HG03066 (cell line): ENCODE results near the gene LRSAM1.

Source experiments
- ATAC-seq: cut with Tn5 transposase; IDR thresholded peaks from one replicate; pipeline ENCODE4 v1.9.1; 2021; ENCODE audit warnings: low read depth; ENCODE audit not compliant: unreplicated experiment

The LRSAM1 gene

DNA sequence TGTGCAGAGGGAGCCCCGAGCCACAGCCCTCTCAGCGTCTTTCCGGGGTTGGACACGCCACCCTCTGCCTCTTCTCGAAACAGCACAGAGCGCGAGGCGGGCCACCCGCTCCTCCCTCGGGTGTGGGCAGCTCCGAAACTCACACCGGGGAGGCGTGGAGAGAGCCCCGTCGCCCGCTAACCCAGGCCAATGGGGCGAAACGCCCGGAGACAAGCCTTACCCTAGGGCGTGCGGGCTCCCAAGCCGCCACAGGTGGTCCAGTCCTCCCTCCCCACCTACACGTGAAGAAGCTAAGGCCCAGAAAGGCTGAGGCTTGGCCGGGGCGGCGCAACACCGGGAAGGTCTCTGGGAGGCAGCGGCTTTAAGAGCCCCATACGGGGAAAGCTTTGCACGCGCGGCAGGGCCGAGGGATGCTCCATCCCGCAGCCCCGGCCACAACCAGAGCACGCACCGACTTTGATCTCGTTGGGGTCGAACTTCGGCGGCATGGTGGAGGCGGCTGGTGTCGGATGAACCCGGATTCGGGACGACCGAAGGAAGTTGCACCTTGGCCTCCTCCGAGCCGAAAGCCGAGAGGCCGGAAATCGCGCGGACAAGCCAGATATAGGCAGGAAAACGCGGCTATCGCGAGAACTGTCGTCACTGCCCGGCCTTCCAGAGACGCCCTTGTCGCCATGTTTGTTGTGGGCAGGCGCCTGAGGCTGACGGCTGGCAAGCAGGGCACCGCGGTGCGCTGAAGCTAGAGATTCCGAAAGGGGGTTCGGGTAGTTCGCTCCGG lies at the start of gene LRSAM1, which contains the start of gene RPL12:
LRSAM1 (plus strand) TSS at position 681 of the 778 bp plus-strand sequence. CDS start 3,018 bp downstream, outside the sequence.
RPL12 (minus strand) TSS at position 577 of the 778 bp plus-strand sequence; CDS start at position 488, 89 bp downstream.
- peak; percentile 71 for ATAC-seq

DNA sequence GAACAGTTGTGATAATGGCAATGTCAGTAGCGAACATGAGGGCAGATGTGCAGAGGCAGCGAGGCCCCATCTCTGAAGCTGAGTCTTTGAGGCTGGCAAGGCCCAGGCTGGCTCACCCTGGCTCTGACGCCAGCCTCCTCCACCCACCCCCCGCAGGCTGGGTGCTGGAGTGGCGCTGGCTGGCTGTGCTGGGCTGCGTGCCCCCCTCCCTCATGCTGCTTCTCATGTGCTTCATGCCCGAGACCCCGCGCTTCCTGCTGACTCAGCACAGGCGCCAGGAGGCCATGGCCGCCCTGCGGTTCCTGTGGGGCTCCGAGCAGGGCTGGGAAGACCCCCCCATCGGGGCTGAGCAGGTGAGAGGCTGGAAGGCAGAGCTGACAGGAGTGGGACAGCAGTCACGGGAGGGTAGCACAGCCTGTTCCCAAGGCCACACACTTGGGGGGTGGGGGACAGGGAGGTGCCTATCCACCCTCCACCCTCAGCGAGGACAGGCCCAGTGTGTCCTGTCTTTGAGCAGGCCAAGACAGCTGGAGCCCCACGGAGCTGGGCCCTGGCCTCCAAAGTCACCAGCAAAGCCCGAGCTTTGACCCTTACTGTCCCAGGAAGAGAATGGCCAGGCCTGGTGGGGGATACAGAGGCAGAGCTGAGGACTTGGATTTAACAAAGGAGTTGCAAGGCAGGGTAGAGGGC lies 48.8 kb upstream of the LRSAM1 start:
- ATAC-seq: no peak

DNA sequence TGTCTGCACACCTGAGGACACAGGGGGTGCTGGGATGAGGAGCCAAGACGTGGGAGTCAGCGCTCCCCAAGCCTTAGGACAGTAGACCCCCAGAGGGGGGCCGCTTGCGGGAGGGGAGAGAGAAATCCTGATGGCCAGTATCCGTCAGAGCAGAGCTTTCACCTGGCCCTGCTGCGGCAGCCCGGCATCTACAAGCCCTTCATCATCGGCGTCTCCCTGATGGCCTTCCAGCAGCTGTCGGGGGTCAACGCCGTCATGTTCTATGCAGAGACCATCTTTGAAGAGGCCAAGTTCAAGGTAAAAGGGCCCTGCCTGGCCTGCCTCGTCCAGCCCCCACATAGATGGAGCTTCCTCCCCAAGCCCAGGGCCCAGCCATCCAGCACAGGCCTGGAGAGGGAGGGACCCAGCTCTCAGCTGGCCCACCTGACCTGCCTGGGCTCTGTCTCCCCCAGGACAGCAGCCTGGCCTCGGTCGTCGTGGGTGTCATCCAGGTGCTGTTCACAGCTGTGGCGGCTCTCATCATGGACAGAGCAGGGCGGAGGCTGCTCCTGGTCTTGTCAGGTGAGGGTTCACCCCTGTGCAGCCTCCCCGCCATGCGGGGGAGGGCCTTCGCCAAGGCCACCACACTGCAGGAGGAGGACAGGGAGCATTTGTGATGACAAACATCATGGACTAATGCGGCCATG lies 47.7 kb upstream of the LRSAM1 start:
- no peak for ATAC-seq

DNA sequence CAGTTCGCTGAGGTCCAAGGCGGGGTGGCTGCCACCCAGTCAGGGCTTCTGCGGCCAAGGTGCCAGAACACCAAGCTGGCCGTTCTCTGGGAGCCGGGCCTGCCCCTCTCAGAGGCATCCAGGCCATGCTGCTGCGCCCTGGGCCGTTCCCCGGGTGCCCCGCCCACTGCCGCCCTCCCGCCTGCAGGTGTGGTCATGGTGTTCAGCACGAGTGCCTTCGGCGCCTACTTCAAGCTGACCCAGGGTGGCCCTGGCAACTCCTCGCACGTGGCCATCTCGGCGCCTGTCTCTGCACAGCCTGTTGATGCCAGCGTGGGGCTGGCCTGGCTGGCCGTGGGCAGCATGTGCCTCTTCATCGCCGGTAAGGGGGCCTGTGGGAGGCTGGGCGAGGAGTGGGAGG lies 46.7 kb upstream of the LRSAM1 start:
- no peak for ATAC-seq

DNA sequence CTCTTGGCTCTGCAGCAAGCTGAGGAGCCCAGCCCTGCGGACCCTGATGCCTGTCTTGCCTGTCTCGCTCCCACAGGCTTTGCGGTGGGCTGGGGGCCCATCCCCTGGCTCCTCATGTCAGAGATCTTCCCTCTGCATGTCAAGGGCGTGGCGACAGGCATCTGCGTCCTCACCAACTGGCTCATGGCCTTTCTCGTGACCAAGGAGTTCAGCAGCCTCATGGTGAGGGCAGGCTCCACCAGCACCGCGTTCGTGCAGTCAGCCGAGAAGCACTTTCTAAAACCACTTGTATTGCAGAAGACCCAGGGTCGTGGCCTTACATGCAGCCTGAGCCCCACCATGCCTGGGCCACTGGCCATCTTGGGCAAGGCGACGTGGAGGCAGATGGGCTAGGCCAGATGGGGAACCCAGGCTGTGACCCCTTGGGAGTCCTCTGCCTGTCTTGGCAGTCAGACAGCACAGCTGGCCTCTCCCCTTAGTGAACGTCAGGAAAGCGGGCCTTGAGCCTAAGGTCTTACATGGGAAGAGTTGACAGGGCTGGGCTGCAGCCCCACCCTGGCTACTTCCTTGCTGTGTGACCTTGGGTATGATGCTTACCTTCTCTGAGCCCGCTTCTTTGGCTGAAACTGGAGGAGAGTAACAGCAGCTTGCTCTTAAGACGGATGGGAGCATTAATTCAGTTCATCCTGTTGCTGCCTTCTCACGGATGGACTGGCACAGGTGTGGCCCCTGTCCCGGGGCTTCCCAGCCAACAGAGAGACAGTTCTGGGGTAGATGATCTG lies 45.8 kb upstream of the LRSAM1 start:
- no peak for ATAC-seq

DNA sequence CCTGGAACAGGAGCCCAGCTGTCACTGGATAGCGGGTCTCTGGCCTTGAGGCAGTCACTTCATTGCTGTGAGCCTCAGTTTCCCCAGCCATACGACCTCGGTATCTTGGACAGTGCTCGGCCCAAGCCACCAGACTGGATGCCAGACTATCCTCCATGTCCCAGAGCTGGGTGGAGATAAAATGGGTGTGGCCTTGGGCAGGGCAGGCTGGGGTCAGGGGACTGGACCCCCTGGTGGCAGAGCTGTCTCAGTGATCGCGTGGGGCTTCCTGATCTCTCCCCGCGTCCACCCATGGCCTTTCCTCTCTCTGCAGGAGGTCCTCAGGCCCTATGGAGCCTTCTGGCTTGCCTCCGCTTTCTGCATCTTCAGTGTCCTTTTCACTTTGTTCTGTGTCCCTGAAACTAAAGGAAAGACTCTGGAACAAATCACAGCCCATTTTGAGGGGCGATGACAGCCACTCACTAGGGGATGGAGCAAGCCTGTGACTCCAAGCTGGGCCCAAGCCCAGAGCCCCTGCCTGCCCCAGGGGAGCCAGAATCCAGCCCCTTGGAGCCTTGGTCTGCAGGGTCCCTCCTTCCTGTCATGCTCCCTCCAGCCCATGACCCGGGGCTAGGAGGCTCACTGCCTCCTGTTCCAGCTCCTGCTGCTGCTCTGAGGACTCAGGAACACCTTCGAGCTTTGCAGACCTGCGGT lies 44.4 kb upstream of the LRSAM1 start:
- ATAC-seq: no peak

DNA sequence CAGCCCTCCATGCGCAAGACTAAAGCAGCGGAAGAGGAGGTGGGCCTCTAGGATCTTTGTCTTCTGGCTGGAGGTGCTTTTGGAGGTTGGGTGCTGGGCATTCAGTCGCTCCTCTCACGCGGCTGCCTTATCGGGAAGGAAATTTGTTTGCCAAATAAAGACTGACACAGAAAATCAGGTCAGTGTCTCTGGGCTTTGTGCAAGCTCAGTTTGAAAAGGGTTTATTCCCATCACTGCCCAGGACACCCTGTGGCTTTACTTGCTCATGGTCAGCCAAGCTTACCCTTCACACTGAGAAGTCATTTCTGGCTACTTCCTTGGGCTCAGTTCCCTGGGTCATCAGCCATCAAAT lies 43.8 kb upstream of the LRSAM1 start:
- no peak for ATAC-seq

DNA sequence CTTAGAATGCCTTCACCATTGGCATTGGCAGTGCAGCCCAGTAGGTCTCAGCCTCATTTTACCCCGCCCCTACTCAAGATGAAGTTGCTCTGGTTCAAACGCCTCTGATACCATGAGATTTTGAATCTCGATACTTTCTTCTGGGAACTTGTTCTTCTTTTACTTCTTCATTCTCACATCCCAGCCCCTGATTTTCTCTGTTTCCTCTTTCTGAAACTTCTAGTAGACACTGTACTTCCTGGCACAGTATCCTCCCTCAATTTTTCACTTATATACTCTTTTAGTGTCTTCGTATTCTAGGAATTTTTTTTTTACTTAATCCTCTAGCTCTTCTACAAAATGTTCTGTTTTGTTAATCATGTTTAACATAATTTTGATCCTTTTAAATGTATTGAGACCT lies 40.2 kb upstream of the LRSAM1 start:
- no peak for ATAC-seq

DNA sequence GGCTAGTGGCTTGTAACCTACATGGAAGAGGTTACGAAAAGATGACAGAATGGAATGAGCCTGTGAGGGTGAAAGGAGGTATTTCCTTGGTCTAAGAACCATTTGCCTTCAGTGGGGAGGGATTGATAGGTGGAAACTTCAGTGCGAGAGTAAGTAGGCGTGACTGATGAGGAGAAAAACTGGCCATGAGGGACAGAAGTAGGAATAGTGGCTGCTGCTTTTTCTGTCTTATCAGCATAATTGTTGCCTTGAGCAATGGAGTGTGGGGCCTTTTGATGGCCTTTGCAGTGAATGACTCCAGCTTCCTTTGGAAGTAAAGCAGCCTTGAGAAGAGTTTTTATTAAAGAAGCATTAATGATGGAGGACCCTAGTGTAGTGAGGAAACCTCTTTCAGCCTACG lies 36.2 kb upstream of the LRSAM1 start:
- ATAC-seq: no peak

DNA sequence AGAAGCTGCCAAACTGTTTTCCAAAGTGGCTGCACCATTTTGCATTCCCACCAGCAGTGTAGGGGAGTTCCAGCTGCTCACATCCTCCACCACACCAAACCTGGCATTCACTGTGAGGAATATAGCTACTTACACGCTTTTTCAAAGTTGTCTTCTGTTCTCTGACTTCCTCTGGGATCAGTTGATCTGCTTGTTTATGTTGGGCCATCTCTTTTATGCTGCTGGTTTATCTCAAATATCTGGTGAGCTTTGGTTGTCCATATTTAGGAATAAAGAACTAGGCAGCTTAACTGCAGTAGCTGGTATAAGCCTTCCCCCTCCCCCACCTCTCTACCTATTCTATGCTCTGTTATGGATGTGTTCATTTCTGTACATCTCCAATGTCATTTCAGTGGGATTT lies 35.7 kb upstream of the LRSAM1 start:
- ATAC-seq: no peak

DNA sequence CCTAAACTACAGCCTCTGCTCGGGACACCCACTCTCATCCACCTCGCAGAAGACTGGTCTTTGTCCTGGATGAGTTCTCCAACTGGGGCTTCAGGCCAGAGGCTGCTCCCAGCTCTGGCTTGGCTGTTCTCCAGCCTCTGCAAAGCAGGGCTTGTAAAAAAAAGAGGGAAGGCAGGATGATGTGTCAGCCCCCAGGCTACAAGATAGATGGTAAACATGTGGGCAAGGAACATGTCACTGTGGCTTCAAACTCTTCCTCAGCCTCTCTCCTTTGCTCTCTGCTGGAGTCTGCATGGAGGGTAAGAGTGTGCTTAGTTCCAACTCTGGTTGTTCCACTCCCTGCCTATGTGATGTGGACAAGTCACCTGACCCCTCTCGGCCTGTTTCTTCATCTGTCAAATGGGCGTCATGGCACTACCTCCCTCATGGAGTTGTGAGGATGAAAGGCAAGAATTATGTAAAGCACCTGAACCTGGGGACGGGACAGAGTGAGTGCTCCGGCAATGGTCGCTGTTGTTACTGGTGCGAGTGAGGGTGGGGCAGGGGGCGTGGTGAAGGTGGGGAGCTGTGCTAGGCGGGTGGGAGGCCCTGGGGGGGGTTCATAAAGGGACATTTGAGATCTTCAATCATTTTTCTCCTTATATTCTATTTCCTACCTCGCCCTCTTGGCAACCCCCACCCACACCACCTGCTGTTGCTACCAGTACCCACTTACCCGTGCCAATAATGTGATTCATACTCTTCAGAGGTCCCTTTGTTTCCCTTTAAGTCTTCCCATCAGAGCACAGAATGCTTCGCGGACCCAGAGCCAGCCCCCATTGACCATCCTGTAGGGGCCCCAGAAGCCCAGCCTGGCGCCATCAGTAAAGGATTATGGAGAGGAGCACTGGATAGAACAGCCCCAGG lies 33.9 kb upstream of the LRSAM1 start:
- no peak for ATAC-seq

DNA sequence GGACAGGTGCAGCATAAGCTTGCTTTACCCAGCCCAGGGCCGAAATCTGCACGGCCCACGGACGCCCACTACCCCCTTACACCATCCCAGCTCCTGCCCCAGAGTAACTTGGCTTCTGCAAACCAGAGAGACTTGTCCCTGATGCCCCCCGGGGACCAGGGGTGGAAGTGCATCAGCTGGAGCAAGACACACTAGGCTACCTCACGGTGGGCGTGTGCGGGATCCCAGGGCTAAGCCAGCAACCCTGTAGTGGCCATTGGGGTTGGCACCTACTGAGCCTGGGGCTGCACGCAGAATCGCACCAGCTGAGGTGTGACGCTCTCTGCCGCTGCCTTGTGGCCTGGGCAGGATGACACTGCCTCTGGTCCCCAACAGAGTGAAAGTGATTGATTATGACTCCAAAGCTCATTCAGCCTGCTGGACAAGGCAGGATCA lies 33.3 kb upstream of the LRSAM1 start:
- ATAC-seq: no peak

DNA sequence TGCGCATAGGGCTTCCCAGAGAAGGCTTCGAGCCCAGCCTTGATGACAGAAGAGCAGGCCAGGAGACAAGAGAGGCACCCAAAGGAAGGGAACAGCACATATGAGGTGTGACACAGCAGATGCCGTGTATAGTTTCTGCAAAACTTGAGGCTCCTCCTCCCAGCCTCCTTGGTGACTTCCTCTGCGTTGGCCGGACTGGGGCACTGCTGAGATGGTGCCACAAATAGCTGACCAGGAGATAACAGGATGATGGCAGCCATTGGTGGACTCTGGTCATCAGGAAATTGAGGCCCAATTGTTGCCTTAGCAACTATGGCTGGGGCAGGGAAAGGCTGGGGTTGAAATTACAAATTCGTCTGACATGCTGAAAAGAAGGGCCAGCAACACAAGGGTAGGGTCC lies 32.0 kb upstream of the LRSAM1 start:
- no peak for ATAC-seq

DNA sequence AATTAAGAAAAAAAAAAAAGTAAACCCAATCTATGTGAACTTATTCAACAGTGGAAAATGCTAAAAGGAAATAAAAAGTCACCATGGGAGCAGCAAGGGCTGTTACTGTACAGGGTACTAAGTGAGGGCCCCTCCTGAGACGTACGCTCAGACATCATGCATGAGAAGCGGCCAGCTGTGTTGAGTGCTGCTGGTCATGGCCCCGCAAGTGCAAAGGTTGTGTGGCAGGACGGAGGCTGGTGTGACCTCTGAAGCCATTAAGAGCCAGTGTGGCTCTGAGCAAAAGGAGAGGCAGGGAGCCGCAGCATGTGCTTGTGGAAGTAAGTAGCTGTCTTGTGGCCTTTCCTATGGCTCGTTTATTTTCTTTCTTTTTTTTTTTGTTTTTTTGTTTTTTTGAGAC lies 30.3 kb upstream of the LRSAM1 start:
- ATAC-seq: no peak

DNA sequence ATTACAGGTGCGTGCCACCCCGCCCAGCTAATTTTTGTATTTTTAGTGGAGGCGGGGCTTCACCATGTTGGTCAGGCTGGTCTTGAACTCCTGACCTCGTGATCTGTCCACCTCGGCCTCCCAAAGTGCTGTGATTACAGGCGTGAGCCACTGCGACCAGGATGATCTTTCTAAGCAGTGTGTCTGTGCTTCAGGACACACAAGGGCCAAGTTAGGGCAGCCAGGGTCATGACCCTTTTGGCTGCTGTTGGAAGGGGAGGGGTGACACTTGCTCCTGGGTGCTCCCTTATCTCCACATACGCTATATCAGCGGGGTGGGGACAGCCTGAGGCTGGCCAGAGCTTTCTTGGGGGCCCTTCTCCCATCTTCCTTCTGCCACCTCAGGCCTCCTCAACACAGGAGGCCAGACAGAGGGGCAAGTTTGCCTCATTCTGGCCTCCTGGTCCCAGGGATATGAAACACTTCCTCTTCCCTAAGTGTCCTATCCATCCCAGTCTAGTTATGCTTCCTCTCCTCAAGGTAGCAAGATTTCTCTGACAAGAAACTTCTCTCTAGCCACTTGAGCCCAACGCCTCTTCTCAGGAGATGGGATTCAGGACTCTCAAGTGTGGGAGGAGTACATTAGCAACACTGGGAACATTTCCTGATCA lies 29.1 kb upstream of the LRSAM1 start:
- ATAC-seq: no peak

DNA sequence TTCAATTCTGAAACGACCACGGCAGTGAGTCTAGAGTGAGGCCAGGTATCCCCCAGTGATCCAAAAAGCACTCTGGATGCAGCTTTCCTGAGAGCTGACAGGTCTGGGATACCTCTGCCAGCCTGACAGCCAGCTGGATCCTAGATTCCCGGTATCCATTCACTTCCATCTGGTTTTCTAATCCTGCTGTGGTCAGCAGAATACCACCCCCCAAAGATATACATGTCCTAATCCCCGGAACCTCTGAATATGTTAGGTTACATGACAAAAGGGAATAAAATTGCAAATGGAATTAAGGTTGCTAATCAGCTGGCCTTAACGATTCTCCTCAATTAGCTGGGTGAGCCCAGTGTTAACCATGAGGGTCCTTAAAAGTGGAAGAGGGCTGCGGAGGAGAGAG lies 28.5 kb upstream of the LRSAM1 start:
- ATAC-seq: no peak

DNA sequence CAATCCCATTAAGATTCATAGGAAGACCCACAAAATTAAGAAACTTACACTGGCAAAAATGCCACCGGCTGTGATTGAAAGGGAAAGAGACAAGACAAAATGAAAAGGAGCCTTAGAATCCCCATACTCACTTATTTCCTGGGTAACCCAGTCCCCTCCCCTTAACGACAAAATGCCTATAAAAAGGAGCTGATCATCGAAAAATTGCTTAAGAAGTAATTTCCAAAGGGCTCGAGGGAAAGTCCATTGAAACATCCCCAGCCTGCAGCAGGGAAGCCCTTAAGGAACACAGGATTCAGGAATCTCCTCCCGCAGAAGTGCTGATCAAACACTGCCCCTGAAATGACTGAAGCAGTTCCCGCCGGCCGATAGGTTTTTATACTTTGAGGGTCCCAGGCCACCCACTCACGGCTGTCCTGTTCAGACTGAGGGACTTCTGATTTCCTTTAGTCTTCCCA lies 27.8 kb upstream of the LRSAM1 start:
- ATAC-seq: no peak

DNA sequence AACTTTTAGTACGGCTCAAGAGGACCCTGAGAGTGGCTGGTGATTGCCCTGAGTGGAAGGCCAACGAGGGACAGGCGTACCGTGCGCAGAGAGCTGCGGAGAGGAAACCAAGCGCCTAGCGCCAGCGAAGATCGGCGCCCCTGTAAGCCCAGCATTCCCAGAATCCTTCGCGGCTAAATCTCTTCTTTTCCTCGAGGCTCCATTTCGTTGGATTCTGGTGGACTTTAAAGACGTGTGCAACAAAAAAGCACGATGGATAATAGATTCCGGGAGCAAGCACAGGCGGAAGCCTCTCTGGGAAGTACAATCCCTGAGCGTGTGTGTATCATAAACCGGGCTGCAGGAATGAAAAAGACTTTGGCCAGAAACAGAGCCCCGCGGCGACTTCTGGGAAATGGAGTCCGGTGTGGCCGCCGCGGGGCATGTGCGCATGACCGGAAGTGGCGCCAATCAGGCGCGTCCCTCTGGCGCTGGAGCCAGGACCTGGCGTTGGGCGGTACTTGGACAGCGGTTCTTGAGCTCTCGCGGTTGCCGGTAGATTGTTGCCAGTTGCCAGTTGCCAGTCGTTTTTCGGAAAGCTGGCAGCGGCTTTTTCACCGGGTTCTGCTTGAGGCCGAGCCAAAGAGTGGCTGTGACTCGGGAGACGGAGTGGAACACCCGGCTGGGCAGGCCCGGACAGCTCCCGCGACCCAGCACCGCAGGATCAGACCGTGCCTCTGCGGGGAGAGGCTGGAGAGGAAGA lies 27.2 kb upstream of the LRSAM1 start, which contains the start of gene ZNF79:
ZNF79 (plus strand) TSS at position 449 of the 742 bp plus-strand sequence. CDS start 406 bp downstream, outside the sequence.
- peak; percentile 77 for ATAC-seq
